ENCODE data around the gene SS18L1.

Gene SS18L1

GRCh38 chr20:62120365-62120762 lies 23.2 kb upstream of the SS18L1 start:
- no peak for DNase-seq

- DNase-seq = no peak
Measured at GRCh38 chr20:62120990-62121775, 22.4 kb upstream of the SS18L1 start.

DNA sequence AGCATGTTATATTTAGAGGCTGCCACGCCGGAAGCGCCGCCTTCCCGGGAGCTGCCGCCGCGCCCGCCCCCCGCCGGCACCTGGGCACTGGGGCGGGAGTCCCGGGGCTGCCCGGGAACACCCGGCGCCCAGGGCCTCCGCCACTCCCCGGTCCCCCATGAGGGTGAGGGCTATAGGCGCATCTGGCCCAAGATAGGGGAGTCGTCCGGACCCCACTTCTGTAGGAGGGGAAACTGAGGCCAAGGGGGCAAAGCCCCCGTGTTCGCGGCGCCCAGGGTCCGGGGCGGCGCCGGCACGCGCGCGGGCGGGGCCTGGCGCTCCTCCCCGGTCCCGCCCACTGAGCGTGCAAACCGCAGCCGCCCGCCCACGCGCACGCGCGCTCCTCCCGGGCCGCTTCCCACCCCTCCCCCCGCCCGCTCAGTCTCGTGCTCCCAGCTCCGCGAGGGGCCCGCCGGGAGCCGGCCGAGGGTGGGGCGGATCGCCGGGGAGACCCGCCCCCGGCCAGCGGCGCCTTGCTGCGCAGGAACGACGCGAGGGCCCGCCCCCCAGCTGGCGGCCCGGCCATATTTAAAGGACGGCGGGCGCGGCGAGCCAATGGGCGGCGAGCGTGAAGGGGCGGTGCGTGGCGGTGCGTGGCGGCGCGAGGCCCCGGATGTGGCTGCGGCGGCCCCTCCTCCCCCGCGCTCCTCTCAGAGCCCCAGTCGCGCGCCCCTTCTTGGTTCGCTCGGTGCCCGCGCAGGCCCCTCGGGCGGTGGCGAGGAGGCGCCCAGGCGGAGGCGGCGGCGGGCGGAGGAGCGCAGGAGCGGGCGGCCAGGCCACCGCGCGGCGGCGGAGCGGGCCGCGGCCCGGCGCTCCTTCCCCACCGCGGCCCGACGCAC lies 21.6 kb upstream of the SS18L1 start, which contains the start of gene LSM14B:
TSS of gene LSM14B (plus strand) at position 700 of the 878 bp plus-strand sequence. CDS start 192 bp downstream, outside the sequence.
- DNase-seq = peak; percentile 97

GRCh38 chr20:62122654-62123449 lies 20.7 kb upstream of the SS18L1 start:
- peak; percentile 38 for DNase-seq

DNA sequence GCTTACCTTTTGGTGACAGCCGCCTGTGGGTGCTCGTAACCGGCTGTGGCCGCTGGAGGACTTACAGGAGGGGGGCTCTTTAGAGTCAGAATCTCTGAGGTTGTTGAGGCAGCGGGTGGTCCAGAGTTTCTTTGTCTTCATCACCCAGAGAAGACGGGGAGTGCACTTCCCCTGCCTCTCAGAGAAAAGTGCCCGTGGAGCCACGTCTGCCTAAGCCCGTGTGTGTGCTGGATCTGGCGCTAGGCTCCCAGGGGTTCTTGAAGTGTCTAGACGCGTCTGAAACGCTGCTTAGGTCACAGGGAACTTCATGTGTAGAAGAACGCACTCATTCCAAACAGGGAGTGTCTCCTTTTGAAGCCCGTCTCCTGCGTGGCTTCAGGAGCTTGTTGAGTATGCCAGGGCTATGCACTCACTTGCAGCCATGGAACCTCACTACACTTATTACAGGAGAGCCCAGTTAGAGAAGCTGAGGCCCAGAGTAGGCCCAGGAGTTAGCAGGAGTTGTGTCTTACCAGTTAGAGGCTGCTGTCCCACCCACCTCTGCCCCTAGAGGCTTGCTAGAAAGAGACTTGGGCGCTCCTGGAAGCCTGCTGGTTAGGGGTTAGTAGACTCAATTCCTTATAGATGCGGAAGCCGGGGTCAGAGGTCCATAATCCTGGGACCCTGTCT lies 20.0 kb upstream of the SS18L1 start:
- no peak for DNase-seq

- DNase-seq = no peak
Measured at GRCh38 chr20:62126141-62126540, 17.4 kb upstream of the SS18L1 start.

DNA sequence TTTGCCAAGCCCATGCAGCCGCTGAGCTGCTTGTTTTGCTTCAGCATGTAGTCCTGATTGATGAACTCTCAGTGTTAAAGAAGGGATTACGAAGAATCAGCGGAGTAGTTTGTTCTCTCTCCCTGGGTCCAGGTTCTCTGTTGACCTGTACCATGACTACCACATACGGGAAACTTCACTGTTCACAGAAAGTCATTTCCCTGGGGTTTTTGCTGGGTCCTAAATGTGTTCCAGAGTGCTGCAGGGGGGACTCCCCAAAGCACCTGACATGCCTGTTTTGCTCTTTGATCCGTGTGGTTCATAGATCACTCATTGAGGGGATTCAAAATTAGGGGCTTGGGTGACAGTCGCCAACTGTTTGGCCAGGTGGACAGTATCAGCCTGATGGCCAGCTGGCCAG lies 15.8 kb upstream of the SS18L1 start:
- DNase-seq = no peak

GRCh38 chr20:62128502-62128901 lies 15.1 kb upstream of the SS18L1 start:
- DNase-seq = no peak

DNA sequence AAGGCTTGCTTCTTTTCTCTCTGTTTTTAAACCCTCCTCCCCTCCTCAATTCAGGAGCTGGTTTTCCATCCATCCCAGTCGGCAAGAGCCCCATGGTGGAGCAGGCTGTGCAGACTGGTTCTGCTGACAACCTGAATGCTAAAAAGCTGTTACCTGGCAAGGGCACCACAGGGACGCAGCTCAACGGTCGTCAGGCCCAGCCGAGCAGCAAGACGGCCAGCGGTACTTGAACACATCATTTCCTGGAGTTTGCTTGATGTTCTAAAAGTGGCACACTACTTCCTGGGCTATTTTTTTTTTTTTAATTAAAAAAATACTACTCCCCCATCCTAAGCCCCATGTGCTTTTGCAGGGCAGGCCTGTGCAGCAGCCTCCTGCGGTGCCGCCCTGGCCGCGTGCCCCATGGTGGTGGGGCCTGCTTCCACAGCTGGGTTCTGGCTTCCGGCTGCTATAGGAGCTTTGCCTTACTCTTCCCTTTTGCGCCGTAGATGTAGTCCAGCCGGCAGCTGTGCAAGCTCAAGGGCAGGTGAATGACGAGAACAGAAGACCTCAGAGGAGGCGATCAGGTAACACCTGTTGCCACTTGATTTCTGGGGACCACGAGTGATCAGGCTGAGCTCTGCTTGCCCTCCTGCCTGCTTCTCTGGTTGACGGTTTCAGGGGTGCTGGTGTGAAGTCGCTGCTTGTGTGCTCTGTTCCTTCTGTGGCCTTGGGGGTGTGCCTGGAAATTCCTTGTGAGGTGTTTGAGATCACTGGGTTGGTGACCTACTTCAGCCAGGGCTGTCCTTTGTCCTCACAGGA lies 13.6 kb upstream of the SS18L1 start:
- DNase-seq = no peak

DNA sequence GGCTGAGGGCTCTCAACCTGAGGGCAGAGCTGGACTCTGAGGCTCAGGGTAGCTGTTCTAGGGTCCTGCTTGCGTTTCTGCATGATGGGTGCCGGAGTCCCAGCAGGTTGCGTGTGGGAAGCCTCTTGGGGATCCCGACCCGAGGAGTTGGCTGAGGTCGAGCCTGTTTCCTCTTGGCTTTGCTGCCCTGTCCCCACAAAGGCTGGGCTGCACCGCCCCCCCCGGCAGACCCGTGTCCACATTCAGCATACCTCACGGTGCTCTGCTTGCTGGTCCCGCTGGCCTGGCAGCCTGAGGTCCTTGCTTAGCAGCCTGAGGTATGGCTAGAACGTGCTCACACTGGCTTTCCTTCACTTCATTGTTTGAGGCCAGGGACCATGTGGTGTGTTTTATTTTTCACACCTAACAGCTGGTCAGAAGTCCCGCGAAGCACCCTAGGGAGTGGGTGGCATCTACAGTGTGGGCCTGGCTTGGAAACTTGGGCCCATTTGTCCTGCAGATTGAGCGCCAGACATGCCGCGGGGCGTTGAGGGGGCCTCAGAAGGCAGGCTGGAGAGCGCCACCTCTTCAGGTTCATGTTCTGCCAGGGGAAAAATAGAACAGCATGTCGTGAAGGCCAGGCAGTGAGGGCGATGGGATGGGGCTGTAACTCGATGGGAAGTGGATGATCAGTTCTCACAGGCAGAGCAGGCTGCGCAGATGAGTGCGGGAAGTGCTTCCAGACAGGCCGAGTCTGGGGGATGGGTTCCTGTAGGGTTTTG lies 11.8 kb upstream of the SS18L1 start:
- no peak for DNase-seq

DNA sequence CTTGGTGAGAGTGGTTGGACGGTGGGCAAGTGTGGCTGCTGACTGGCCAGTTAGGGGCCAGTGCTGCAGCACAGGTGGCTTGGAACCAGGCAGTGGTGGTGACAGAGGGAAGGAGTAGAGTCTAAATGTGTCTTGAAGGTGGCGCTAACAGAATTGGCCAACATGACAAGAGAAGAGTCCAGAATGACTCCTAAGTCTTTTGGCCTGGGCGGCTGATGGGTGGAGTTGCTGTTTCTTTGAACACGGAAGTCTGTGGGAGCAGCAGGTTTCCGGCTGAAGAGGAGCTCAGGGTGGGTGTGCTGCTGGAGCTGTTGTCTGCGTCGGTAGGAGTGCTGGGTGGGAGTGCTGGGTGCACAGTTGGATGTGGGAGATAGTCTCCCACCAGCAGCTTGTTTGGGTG lies 11.1 kb upstream of the SS18L1 start:
- no peak for DNase-seq

GRCh38 chr20:62133051-62133845 lies 10.3 kb upstream of the SS18L1 start:
- DNase-seq = no peak

DNA sequence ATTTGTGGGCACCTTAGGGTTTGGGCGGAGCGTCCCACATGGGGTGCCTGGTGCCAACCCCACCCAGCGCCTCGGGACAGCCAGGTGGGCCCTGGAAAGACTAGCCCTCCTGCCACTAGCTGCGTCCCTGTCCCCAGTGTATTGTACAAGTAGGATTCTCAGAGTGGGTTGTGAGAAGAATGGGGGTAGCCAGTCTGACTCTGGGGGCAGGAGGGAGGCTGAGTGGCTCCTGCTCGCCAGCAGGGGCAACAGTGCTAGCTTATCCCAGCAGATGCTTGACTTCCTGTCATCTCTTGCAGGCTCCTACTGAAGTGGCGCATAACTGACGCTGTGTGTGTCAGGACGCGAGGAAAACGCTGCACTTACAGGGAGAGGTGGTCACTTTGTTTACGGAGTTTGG lies 9.7 kb upstream of the SS18L1 start:
- DNase-seq = no peak

GRCh38 chr20:62134735-62135231 lies 8.8 kb upstream of the SS18L1 start:
- no peak for DNase-seq

DNA sequence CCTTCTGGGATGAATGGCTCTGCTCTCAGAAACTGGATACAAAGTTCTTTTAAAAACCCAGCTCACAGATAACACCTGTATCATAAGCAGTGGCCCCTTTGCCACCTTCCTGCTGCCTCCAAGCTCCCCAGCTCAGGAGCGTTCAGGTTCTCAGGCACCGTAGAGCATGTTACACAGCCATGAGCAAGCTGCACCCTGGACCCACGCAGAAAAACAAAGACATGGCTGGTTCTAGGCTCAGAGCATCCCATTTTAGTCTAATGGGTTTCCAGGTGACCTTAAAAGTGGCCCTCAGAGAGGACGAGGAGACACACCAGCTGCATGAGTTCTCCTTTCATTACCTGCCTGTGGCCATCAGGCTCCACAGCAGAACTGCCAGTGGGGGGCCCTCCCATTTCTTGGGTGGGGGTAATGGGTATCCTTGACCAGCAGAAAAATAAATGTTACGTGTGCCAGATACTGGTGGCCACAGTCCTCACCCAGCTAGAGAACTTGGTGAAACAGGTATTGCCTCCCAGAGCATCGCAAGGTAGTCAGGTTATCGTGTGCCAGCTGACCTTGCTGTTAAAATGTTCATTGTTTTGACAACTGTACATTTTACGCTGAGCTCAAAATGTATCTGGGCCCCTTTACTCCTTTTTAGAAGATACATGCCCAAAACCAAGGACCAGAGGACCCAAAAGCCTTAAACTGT lies 7.8 kb upstream of the SS18L1 start:
- no peak for DNase-seq

DNA sequence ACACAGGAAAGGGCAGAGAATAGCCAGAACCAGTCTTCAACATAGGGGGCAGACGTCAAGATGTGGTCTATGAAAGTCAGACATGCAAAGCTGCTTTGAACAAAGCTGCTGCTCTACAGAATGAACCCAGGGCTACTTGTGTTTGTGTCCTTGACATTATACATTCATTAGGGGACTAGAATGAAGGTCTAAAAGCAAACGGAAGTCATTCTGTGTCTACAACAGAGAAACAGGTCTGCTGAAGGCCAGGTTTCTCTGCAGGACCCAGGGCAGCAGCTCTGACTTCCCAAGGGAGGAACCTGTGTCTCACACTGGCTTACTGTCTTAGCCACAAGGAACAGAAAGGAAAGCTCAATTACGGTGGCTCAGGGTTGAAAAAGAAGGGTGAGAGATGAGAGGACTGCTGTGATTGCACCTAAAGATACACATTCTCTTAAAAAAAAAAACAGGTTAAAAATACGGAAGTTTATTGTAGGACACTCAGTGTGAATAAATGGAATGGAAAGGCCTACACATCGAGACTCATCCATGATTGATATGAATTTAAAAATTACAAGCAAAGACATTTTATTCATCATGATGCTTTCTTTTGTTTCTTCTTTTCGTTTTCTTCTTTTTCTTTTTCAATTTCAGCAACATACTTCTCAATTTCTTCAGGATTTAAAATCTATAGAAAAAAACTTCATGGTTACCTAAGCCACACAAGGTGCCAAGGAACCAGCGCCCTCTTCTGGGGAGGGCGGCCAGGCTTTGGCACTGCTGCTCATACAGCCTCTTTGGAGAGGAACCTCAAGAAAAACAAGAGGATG lies 7.1 kb upstream of the SS18L1 start:
- DNase-seq = peak; percentile 68

GRCh38 chr20:62137092-62137384 lies 6.5 kb upstream of the SS18L1 start:
- DNase-seq = no peak

DNA sequence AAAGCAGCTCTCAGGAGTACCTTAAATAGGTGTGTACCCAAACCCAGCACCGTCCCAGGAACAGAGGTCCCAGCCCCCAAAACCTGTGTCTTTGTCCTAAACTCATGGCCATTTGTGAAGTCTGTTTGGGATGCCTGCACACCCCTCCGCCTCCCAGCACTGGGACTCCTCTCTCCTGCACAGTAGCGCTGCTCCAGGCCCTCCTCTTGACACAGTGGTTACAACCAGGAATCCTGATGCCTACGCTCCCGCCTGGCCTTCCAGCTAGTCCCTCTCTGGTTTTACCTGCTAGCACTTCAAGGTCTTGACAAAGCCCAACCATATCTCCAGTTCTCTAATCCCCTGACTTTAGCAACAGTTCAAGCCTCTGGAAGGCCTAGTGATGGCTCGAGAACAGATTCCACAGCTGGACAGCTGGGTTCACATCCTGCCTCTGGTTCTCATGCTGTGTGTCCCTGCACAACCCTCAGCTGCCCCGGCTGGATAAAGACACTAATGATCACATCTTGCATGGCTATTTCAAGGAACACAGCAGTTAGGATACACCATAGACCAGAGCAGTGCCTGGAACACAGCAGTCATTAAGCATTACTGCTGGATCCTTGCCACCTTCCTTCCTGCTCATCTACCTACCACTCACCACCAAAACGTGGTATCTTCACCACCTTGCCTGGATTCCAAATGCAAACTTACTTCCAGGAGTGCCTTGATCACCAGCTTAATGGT lies 5.9 kb upstream of the SS18L1 start:
- DNase-seq = no peak
